C4-2B (cell line): ENCODE data around the gene PPARD.

Source experiments
- H3K27ac ChIP-seq: fragments of 450-650 bp; 2 replicates; pipeline ENCODE4 v1.5.1; 2017
- ZFX ChIP-seq: fragments of 450-650 bp; IDR thresholded peaks from 2 replicates; pipeline ENCODE4 v1.6.1; 2017
- TF ChIP-seq, protein P1 (sequence below): fragments of 450-650 bp; conservative IDR thresholded peaks from 2 replicates; pipeline ENCODE4 v1.5.1; 2017; ENCODE audit warnings: mild to moderate bottlenecking

Gene PPARD

DNA sequence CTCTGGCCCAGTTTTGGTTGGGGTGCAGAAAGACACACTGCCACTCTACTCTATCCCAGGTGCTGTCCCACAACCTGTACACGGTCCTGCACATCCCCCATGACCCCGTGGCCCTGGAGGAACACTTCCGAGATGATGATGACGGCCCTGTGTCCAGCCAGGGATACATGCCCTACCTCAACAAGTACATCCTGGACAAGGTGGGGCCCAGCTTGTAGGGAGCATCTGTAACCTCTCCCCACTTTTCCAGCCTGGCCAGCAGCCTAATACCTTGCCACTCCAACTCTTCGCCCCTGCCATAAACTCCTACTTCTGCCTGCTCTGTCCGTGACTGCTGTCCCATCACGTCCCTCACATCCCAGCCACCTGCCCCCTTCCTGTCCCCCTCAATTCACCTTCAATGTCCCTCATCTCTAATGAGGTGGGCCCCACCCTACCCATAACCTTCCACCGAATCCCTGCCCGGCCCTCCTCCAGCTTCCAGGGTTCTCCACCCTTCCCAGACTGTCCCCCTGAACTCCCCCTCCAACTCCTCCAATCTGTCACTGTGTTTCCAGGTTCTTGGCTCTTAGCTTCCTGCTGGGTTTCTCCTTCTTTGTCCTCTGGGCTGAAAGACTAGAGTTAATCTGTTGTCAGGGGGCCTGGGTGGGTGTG, 32.6 kb upstream of the PPARD start:
- no peak overlapping the region for H3K27ac ChIP-seq
- TF ChIP-seq, protein P1, sequence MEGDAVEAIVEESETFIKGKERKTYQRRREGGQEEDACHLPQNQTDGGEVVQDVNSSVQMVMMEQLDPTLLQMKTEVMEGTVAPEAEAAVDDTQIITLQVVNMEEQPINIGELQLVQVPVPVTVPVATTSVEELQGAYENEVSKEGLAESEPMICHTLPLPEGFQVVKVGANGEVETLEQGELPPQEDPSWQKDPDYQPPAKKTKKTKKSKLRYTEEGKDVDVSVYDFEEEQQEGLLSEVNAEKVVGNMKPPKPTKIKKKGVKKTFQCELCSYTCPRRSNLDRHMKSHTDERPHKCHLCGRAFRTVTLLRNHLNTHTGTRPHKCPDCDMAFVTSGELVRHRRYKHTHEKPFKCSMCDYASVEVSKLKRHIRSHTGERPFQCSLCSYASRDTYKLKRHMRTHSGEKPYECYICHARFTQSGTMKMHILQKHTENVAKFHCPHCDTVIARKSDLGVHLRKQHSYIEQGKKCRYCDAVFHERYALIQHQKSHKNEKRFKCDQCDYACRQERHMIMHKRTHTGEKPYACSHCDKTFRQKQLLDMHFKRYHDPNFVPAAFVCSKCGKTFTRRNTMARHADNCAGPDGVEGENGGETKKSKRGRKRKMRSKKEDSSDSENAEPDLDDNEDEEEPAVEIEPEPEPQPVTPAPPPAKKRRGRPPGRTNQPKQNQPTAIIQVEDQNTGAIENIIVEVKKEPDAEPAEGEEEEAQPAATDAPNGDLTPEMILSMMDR, result no peak
- no peak for TF ChIP-seq ZFX

DNA sequence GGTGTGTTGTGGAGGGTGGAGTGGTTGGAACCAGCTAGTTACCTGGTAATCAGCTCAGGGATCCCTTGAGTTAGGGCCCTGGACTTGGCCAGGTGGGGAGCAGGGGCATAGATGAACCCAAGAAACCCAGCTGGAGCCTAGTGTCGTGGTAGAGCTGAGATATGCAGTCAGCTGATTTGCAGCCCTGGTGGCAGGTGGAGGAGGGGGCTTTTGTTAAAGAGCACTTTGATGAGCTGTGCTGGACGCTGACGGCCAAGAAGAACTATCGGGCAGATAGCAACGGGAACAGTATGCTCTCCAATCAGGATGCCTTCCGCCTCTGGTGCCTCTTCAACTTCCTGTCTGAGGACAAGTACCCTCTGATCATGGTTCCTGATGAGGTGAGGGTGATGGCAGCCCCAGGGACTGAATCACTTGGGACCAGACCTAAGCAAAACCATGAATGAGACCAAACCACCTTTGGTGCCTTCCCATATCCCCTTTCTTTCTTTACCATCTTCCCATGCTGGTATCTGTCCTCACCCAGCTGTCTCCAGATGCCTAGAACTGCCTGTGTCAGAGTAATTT, 32.0 kb upstream of the PPARD start:
- TF ChIP-seq ZFX, result no peak
- TF ChIP-seq, protein P1, result no peak
- no peak overlapping the region for H3K27ac ChIP-seq

DNA sequence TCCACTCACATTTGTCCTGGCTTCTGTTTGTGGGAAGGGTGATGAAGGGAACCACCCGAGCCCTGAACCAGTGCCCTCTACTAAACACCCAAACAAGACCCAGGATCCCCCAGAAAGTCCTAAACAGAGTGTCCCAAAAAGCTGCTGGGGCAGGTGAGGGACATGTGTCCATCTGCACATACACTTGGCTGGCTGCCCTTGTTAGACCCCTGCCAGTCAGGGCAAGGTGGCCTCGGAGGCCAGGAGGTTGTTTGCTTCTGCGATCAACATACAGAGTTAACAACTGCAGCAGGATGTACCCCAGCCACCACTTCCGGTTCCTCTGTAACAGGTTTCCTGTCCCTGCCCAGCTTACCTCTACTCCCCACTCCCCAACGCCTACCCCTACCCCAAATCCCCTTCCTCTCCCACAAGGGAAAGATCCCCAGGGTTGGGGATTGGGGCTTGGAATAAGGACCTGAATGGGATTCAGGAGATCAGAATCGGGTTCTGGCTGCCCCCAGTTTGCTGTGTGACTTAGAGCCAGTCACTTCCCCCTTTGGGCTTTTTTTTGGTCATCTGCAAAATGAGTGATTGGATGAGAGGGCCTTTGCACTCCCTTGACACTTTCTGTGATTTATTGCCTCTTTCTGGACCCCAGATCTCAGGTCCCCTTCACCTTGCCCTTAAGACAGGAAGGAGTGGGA, 30.8 kb upstream of the PPARD start:
- TF ChIP-seq, protein P1, result no peak
- TF ChIP-seq ZFX, result no peak
- no peak overlapping the region for H3K27ac ChIP-seq

DNA sequence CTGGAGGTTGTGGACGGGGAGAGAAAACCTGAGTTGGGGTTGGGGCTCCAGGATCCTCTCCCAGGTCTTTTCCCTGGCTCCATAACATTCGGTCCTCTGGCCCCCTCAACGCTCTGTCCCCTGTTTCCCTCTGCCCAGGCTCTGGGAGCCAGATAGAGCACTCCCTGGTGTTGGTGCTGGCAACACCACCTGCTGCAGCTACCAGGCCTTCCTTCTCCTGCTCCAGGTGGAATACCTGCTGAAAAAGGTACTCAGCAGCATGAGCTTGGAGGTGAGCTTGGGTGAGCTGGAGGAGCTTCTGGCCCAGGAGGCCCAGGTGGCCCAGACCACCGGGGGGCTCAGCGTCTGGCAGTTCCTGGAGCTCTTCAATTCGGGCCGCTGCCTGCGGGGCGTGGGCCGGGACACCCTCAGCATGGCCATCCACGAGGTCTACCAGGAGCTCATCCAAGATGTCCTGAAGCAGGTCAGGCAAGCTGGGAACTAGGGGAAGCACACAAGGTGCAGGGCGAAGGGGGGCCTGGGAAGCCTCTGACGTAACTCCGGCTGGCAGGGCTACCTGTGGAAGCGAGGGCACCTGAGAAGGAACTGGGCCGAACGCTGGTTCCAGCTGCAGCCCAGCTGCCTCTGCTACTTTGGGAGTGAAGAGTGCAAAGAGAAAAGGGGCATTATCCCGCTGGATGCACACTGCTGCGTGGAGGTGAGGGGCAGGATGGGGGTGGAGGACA, 30.1 kb upstream of the PPARD start:
- no peak overlapping the region for H3K27ac ChIP-seq
- no peak for TF ChIP-seq ZFX
- TF ChIP-seq, protein P1, result no peak

DNA sequence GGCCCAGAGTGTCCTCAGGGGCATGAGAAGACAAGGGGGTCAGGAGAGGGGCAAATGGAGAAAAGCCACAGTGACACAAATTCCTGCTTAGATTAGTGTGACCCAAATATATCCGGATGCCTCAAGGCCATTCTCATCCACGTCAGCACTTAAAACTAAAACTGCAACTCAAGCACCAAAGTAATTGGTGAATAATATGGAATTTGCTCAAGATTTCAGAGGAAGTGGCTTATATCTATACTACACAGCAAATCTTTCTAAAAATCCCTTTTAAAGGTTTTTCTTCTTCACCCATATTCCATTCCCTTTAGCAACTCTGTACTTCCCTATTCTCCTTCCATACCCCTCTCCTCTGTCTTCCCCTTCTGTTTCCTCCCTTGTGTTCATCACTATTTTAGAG, 29.6 kb upstream of the PPARD start:
- no peak for TF ChIP-seq ZFX
- TF ChIP-seq, protein P1, result no peak
- no peak overlapping the region for H3K27ac ChIP-seq

DNA sequence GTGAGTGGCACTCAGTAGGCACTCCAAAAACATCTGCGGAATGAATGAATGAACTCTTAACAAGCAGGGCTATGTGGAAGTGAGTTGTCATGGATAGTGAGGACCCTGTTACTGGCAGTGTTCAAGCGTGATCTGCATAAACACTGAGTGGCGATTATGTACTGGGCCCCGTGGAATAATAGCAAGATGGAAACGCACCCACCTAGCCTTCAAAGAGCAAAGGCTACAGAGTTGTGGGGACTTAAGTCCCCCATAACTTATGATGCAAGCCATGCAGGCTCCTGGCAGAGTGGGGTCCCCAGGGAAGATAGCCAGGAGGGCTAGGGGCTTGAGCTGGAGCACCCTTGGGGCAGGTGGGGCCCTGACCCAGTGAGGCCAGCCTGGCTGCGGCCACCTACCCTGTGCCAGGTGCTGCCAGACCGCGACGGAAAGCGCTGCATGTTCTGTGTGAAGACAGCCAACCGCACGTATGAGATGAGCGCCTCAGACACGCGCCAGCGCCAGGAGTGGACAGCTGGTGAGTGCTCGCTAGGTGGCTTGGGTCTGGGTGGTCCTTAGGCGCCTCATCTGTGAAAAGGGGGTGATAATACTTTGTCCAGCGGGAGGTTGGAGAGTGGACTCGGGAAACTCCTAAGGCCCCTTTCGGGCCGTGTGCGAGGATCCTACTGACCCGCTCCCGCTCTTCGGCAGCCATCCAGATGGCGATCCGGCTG, 24.7 kb upstream of the PPARD start:
- no peak overlapping the region for H3K27ac ChIP-seq
- no peak for TF ChIP-seq ZFX
- TF ChIP-seq, protein P1, result no peak
